ENCODE measurements around the gene HSF4.

DNA sequence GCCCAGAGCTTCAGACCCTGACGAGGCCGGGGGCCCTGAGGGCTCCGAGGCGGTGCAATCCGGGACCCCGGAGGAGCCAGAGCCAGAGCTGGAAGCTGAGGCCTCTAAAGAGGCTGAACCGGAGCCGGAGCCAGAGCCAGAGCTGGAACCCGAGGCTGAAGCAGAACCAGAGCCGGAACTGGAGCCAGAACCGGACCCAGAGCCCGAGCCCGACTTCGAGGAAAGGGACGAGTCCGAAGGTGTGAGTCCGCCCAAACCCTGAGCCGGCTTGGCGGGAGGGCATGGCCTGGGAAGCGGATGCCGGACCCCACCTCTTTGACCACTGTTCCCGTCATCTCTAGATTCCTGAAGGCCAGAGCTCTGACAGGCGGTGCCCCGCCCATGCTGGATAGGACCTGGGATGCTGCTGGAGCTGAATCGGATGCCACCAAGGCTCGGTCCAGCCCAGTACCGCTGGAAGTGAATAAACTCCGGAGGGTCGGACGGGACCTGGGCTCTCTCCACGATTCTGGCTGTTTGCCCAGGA is 10.2 kb downstream of the HSF4 start:
- TF ChIP-seq POLR2AphosphoS5 (IDR thresholded peaks at IDR 0.05; ENCODE audit: borderline replicate concordance, low read depth, low read length) (no peak), EZH2 (IDR thresholded peaks at IDR 0.05) (no peak), FOXP2 (optimal IDR thresholded peaks at IDR 0.05; ENCODE audit: control extremely low read depth, extremely low read length, insufficient read depth) (no peak)

Measured in SK-N-MC (cell line).